K562 (cell line): ENCODE results near the gene TYRO3. TPM values are rescaled to one million over a fixed set of nuclear protein-coding genes. Genes with fewer than 3 reads are reported as not detected.

Experiments used
- ATAC-seq: fragments of 200-7000 bp; cut with Tn5 transposase; 3 replicates; pipeline ENCODE4 v1.9.1; 2020; ENCODE audit warnings: moderate library complexity
- BruUV-seq: library from RNA; stranded (reverse); fragments of 400-500 nt; replicated peaks from 2 replicates; lab custom pipeline; 2021; lab: Mats Ljungman, UMichigan
- CTCF ChIA-PET: fragments of 300-600 bp; formaldehyde crosslinking; extraction: SDS; loops from one replicate; lab custom pipeline; 2021; ENCODE audit warnings: low intra/inter-chr PET ratio; lab: Yijun Ruan, JAX
- POLR2A ChIA-PET: fragments of 300-600, 350-650 bp; sonication (Branson Sonifier 250); formaldehyde crosslinking; extraction: SDS; loops from one replicate; lab custom pipeline; 2021; ENCODE audit warnings: antibody characterized with exemption, inconsistent platforms; lab: Yijun Ruan, JAX
- DNase-seq, 4 experiments: peaks; one replicate each; pipeline versions ENCODE4 v3.0.0 to v3.0.0-alpha.2; 2011 to 2018; ENCODE audit warnings: low spot score in 3 of 4, mixed read lengths in 3 of 4; ENCODE audit errors: extremely low read depth in 1 of 4
- FAIRE-seq: peaks from 2 replicates; lab custom pipeline; 2011; peaks lifted over from hg19 to GRCh38; lab: Jason Lieb, UNC
- H2AFZ ChIP-seq: 2 replicates; pipeline ENCODE4 v1.6.0; 2011; ENCODE audit warnings: low read depth, low read length, control low read depth, inconsistent platforms
- H3K27ac ChIP-seq: fragments of 200-600 bp; 3 replicates; pipeline ENCODE4 v1.8.0; 2011; ENCODE audit warnings: low read depth, mild to moderate bottlenecking, control low read depth, inconsistent platforms, low read length, moderate library complexity, mixed read lengths; ENCODE audit errors: extremely low read depth
- H3K27me3 ChIP-seq, 2 experiments: fragments of 300-600 bp in 1 of 2; 2 replicates in 1 of 2; 3 replicates in 1 of 2; pipeline versions ENCODE4 v1.6.0 to v1.8.0; 2011; ENCODE audit warnings: inconsistent platforms in 2 of 2, low read length in 2 of 2, mild to moderate bottlenecking in 1 of 2, mixed read lengths in 1 of 2, moderate library complexity in 1 of 2; ENCODE audit not compliant: control insufficient read depth in 2 of 2, insufficient read depth in 2 of 2
- H3K36me3 ChIP-seq: fragments of 300-600 bp; 3 replicates; pipeline ENCODE4 v1.8.0; 2011; ENCODE audit warnings: mild to moderate bottlenecking, low read length, inconsistent platforms; ENCODE audit not compliant: control insufficient read depth, insufficient read depth
- H3K4me1 ChIP-seq, 2 experiments: fragments of 200-600 bp in 1 of 2; replicated peaks in 1 of 2; 2 replicates in 1 of 2; 3 replicates in 1 of 2; pipeline versions ENCODE4 v1.5.1 to v1.8.0; 2011; ENCODE audit warnings: inconsistent platforms in 2 of 2, low read length in 2 of 2, mild to moderate bottlenecking in 1 of 2, mixed read lengths in 1 of 2, moderate library complexity in 1 of 2; ENCODE audit not compliant: control insufficient read depth in 2 of 2, insufficient read depth in 2 of 2
- H3K4me2 ChIP-seq: 2 replicates; pipeline ENCODE4 v1.6.1; 2011; ENCODE audit warnings: low read length, control low read depth, inconsistent platforms, mixed read lengths; ENCODE audit not compliant: insufficient read depth
- H3K4me3 ChIP-seq: fragments of 200-600 bp; sonication (generic), shearing (Covaris generic); 2 replicates; pipeline ENCODE4 v1.5.1; 2016; ENCODE audit warnings: control low read depth, inconsistent platforms
- H3K79me2 ChIP-seq: fragments of 200-600 bp; 3 replicates; pipeline ENCODE4 v1.8.0; 2011; ENCODE audit warnings: low read length, inconsistent platforms; ENCODE audit not compliant: control insufficient read depth, insufficient read depth
- H3K9ac ChIP-seq, 2 experiments: 2 replicates each; pipeline versions ENCODE4 v1.6.0 to v1.6.1; 2011; ENCODE audit warnings: low read depth in 2 of 2, low read length in 2 of 2, control low read depth in 1 of 2, inconsistent platforms in 1 of 2, mild to moderate bottlenecking in 1 of 2, mixed read lengths in 1 of 2; ENCODE audit not compliant: insufficient read depth in 1 of 2
- H3K9me1 ChIP-seq: one replicate; pipeline ENCODE4 v1.6.0; 2011; ENCODE audit warnings: inconsistent platforms, mild to moderate bottlenecking, low read length, moderate library complexity; ENCODE audit not compliant: control insufficient read depth, insufficient read depth
- H3K9me3 ChIP-seq: replicated peaks from 2 replicates; pipeline ENCODE4 v1.5.1; 2011; ENCODE audit warnings: low read depth, low read length, inconsistent platforms; ENCODE audit not compliant: control insufficient read depth, insufficient read depth
- H4K20me1 ChIP-seq: replicated peaks from 2 replicates; pipeline ENCODE4 v1.6.1; 2011; ENCODE audit warnings: low read length, inconsistent platforms, mixed read lengths; ENCODE audit not compliant: control insufficient read depth, insufficient read depth
- BACH1 ChIP-seq: fragments of 200-800 bp; sonication (Bioruptor generic); IDR thresholded peaks from 2 replicates; pipeline ENCODE4 v1.6.1; 2016; ENCODE audit warnings: missing genetic modification characterization, missing compliant biosample characterization
- BRD9 ChIP-seq: fragments of 450-650 bp; IDR thresholded peaks from 2 replicates; pipeline ENCODE4 v1.6.1; 2018; ENCODE audit warnings: low read depth; ENCODE audit not compliant: partially characterized antibody
- CTCF ChIP-seq, 3 experiments: IDR thresholded peaks in 2 of 3; conservative IDR thresholded peaks in 1 of 3; 2 replicates each; pipeline ENCODE4 v1.5.1; 2011 to 2012; ENCODE audit warnings: low read length in 3 of 3, mild to moderate bottlenecking in 3 of 3, control low read depth in 2 of 3, improper control_type of control experiment in 1 of 3, inconsistent platforms in 1 of 3, low read depth in 1 of 3, mixed read lengths in 1 of 3, moderate library complexity in 1 of 3; ENCODE audit not compliant: insufficient read depth in 2 of 3
- E2F1 ChIP-seq: sonication (generic); formaldehyde crosslinking; IDR thresholded peaks from 2 replicates; pipeline ENCODE4 v1.8.1; 2023; ENCODE audit warnings: mild to moderate bottlenecking, missing genetic modification reagents, moderate library complexity
- GATAD2B ChIP-seq: fragments of 450-650 bp; IDR thresholded peaks from 2 replicates; pipeline ENCODE4 v1.6.1; 2017; ENCODE audit warnings: mild to moderate bottlenecking, borderline replicate concordance
- KDM4B ChIP-seq, 2 experiments: fragments of 450-650 bp in 1 of 2; sonication (generic) in 1 of 2; IDR thresholded peaks; 2 replicates each; pipeline ENCODE4 v1.6.1; 2016 to 2017; ENCODE audit warnings: borderline replicate concordance in 2 of 2, antibody characterized with exemption in 1 of 2, low read depth in 1 of 2, mild to moderate bottlenecking in 1 of 2
- MITF ChIP-seq: IDR thresholded peaks from 2 replicates; pipeline ENCODE4 v1.6.1; 2014; ENCODE audit warnings: antibody characterized with exemption
- NBN ChIP-seq: fragments of 450-650 bp; IDR thresholded peaks from 2 replicates; pipeline ENCODE4 v1.6.1; 2016; ENCODE audit warnings: low read depth, mild to moderate bottlenecking
- NRF1 ChIP-seq, 2 experiments: fragments of 450-650 bp; IDR thresholded peaks in 1 of 2; conservative IDR thresholded peaks in 1 of 2; 2 replicates each; pipeline ENCODE4 v1.6.1; 2014; ENCODE audit warnings: mild to moderate bottlenecking in 2 of 2
- ZNF133 ChIP-seq: fragments of 250-450 bp; sonication (Bioruptor Pico); IDR thresholded peaks from 2 replicates; pipeline ENCODE4 v1.4.0; 2020; ENCODE audit warnings: mild to moderate bottlenecking
- ZNF212 ChIP-seq: fragments of 450-650 bp; formaldehyde crosslinking; IDR thresholded peaks from 2 replicates; pipeline ENCODE4 v1.4.0; 2020; ENCODE audit warnings: mild to moderate bottlenecking
- ZNF395 ChIP-seq: fragments of 200-800 bp; sonication (Bioruptor generic); IDR thresholded peaks from 2 replicates; pipeline ENCODE4 v1.6.1; 2017; ENCODE audit warnings: missing genetic modification characterization, missing compliant biosample characterization
- ZNF551 ChIP-seq: fragments of 250-450 bp; sonication (Bioruptor Pico); IDR thresholded peaks from 2 replicates; pipeline ENCODE4 v1.5.0; 2021; ENCODE audit warnings: mild to moderate bottlenecking, moderate library complexity
- WGBS: fragments of 100-300 bp; shearing (Covaris generic); methylation state at CpG from one replicate; pipeline ENCODE4 v1.1.6; 2016; ENCODE audit warnings: low coverage, mixed read lengths; ENCODE audit not compliant: insufficient coverage; ENCODE audit errors: missing lambda C conversion rate; 5-methylcytosine and 5-hydroxymethylcytosine counted together
- in situ Hi-C: fragments of 300-500 bp; cut with MboI; formaldehyde crosslinking; loops from 4 replicates; pipeline ENCODE4 v1.15.0; 2018; ENCODE audit warnings: inconsistent platforms, mixed read lengths
- intact Hi-C: fragments of 100-400 bp; cut with micrococcal nuclease; formaldehyde crosslinking; loops from 2 replicates; pipeline ENCODE4 v1.14.2; 2022
- polyA plus RNA-seq, 8 experiments: library from polyadenylated mRNA; depleted of rRNA in 4 of 8; stranded (reverse) in 5 of 8; unstranded in 3 of 8; fragments of >200 nt; fragmentation: Nextera tagmentation in 2 of 8; fragmentation: Illumina TruSeq in 1 of 8; extraction: Ambion mirVana in 2 of 8; extraction: Trizol in 1 of 8; gene quantifications; 2 replicates each; pipeline versions ENCODE4 v1.2.1 to v1.2.3, GENCODE V29; 2011 to 2014; ENCODE audit warnings: inconsistent platforms in 1 of 8, missing spikeins in 1 of 8
- total RNA-seq, 7 experiments: library from RNA; depleted of rRNA in 6 of 7; stranded (reverse); fragments of >200 nt in 6 of 7; fragmentation: Illumina TruSeq in 2 of 7; extraction: Trizol in 2 of 7; gene quantifications; 2 replicates each; pipeline versions ENCODE4 v1.2.1 to v1.2.3, GENCODE V29; 2011 to 2021; ENCODE audit warnings: low replicate concordance in 1 of 7

The TYRO3 gene
- total and polyA plus RNA-seq, 9 of the 15 experiments (the other 6 are each of a cell fraction or from before 2014, with no cell fraction given): 2.6 to 39.6 (median 18.6) TPM

- no peak for TF ChIP-seq ZNF395 (CRISPR knock-in tag)
- TF ChIP-seq, all 486 proteins: peak for 3
Observed at GRCh38 chr15:41556677-41557076, 2.3 kb upstream of the TYRO3 start (continued).

- Histone ChIP-seq H3K4me3 (peak overlapping the region; percentile 81), H3K9me1 (no peaks in the 10 kb centered on the region), H2AFZ (peak overlapping the region; percentile 75), H3K9ac (0 out of 4 replicates have a peak overlapping the region, but pooled peaks of 1 of the 2 experiments have one; percentile 23), H3K36me3 (peaks cover 18% of the 10 kb centered on the region; the same call in 2 of the 3 replicates), H3K9me3 (no peaks in the 10 kb centered on the region), H3K79me2 (peaks cover 17% of the 10 kb centered on the region), H3K4me1 (peaks cover 38 to 53% of the 10 kb centered on the region in 2 experiments), H4K20me1 (no peaks in the 10 kb centered on the region), H3K27me3 (no peaks in the 10 kb centered on the region), H3K4me2 (peak overlapping the region; percentile 80), H3K27ac (0 out of 3 replicates have a peak overlapping the region, but pooled peaks have one; percentile 12)
- BruUV-seq: no TSS peak
- intact Hi-C loops (loop anchor here (1.0 to 5.0 kb wide), 5 partner anchors 31 to 253 kb away; partner anchors contain the start of genes MAPKBP1 and MGA), in situ Hi-C loops (no loop called here)
- peak; percentile 79 to 84 (median 81) for DNase-seq
- ChIA-PET POLR2A (interaction anchor here (0.6 to 1.5 kb wide), 6 partner anchors 9 to 581 kb away, joined by 3 to 5 read pairs (median 4); partner anchors contain the start of gene RPAP1), CTCF (interaction anchor here (0.6 to 1.2 kb wide), 4 partner anchors 30 to 347 kb away, joined by 3 to 6 read pairs (median 4); no protein-coding TSS in a partner anchor)
- 22% methylated on average over 7 of the region's 7 CpGs for WGBS
- peak; percentile 68 for FAIRE-seq
- ATAC-seq: peak; percentile 77
- TF ChIP-seq E2F1 (CRISPR knock-in tag) (no peak), MITF (no peak), BRD9 (no peak), ZNF551 (CRISPR knock-in tag) (no peak), GATAD2B (0 out of 2 replicates have a peak, but pooled peaks have one; percentile 42), BACH1 (tag) (no peak), ZNF133 (CRISPR knock-in tag) (no peak), NBN (no peak), ZNF212 (no peak), NRF1 (conservative IDR thresholded peaks at IDR 0.05 in 1 of 2, IDR thresholded peaks at IDR 0.05 in 1 of 2) (no peak), KDM4B (IDR thresholded peaks at IDR 0.05; ENCODE audit: borderline replicate concordance in 2 of 2, low read depth in 1 of 2) (no peak), CTCF (IDR thresholded peaks at IDR 0.05 in 2 of 3, conservative IDR thresholded peaks at IDR 0.05 in 1 of 3; ENCODE audit: insufficient read depth in 2 of 3, low read depth in 1 of 3, low read length in 3 of 3) (peak; percentile 90 to 96 (median 91))
Observed at GRCh38 chr15:41557673-41558399, 1.2 kb upstream of the TYRO3 start.
